NCI-H2227 treated with DMSO at 0.1 percent for 48 hours (cell line): ENCODE measurements around the gene MLYCD.

Experiments used
- DNase-seq: peaks from one replicate; lab custom pipeline; 2025; lab: John Stamatoyannopoulos, UW

The MLYCD gene

DNA sequence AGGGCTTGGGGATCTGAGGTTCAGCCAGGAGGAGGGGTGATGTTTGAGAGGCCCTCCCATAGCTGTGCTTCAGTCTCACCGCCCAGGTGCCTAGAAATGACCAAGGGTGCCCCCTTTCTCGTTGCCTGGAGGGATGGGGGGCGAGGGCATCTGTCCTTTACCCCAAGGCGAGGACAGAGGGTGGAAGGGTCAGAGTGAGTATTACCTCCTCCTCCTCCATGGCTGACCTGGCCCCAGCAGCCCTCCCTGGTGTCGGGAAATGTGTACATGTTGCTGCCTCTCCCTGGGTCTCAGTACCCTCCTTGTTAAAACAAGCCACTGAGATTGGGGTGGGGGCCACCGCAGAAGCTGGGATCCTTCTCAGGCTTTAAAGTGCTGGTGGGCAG is 71.5 kb downstream of the MLYCD start:
- no peak for DNase-seq

DNA sequence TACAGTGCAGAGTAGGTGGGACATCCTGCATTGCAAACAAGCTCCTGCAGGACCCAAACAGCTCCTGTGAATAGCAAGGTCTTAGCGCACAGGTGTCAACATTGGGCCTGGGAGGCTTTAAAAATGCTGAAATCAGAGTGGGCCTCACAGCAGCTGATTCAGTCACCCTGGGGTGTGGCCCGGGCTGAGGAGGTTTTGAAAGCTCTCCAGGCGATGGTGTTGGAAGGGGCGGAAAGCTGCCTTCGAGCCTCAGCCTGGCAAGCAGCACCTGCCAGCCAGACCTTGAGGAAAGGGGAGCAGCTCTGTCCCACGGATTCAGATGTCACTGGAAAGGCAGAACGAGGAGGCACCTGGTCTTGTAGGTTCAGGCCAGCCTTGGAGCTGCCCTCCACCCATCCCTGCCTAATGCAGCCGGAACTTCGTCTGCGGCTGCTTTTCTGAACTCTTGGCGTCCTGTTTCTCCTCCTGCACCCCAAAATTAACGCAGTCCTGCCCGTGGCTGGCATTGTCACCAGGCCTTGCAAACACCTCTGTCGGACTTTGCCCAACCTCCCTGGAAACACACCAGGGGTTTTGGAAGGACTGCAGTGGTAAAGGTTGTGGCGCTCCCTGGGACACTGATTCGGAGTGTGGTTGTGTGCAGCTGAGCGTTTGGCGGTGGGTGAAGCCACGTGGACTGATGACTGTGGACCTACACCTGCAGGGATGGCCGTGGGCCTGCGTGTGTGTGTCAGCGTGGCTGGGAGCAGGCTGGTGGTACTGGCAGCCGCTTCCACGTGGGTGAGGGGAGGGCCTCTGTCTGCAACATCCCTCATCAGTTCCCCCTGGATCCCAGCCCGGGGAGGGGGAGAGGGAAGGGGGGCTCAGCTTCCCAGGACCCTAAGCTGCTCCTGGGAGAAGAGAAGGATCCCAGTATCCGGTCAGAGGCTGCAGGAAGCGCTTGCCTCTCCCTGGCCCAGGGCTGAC is 72.5 kb downstream of the MLYCD start:
- no peak for DNase-seq

DNA sequence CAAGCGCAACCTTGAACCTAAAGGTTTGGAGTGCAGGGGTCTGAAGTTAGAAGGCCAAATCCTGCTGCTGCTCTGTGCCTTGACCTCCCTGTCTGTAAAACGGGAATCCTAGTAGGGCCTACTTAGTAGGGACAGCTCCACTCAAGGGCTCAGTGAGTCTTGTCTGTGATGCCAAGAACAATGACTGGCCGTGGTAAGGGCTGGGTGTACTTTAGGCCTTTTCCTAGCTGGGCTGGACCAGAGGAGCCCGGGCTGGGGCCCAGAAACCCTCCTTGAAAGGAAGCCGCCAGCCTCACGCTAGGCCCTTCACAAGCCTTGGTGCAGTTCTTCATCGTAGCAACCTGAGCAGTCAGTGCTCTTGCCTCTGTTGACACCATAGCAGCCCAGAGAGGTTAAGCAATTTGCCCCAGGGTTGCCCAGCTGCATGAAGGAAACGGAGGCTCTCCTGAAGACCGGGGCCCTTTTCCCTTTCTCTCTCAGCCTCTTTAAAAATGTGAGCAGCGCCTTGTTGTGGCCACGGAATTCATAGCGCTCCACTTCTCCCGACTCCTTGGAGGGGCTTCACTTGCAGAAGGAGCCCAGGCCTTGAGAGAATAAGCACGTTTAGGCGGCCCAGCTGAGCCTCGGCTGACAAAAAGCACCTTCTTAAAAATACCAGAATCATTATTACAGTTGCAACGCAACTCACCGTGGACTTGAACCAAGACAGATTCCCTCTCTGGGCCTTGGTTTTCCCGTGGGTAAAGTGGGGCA is 73.5 kb downstream of the MLYCD start:
- DNase-seq = no peak

DNA sequence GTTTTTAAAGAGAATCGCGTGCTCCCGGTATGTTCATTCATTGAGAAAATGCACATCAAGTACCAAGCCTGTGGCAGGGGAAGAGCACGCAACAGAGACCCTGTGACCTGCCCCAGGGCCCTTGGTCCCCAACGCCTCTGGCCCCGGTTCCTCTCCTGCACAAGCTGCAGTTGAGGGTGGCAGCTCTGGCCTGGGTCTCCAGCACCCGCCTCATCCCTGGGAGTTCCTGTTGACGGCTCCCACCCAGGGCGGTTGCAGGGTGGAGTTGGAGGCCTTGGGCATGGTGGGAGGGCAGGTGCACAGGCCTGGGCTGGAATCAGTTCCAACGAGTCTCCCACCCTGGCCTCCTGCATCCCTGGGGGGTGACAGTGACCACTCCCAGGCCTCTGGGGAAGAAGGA is 74.2 kb downstream of the MLYCD start:
- DNase-seq = no peak

DNA sequence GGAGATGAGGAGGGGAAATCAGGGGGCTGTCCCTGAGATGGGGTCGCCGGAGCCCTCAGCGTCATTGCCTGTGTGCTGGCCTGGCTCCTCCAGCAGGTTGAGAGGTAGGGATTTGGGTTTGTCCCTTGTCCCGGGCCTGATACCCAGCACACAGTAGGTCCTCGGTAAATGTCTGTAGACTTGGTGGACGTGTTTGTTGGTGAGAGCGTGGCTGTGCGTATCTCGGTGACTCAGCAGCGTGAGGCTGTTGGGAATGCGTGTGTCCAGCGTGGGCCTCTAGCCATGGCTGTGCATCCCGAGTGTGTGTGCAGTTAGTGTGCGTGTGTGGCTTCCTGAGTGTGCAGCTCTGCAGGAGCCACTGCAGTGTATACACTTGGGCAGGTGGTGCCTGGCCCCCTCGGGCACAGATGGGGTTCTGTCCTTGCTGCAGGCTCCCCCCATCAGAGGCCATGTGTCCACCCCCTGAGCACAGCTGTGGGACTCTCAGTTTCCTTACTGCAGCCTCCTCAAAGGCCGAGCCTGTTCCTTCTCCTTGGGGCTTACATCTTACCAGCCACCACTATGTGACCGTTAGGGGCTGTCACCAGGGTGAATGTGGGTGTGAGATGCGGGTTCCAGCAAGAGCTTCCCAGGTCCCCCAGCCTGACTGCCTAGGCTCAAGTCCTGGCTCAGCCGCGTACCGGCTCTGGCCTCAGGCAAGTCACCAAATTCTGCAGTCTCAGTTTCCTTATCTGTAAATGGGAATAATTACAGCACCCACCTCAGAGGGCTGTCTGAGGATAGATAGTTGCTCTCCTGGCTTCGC is 74.9 kb downstream of the MLYCD start:
- DNase-seq = no peak

DNA sequence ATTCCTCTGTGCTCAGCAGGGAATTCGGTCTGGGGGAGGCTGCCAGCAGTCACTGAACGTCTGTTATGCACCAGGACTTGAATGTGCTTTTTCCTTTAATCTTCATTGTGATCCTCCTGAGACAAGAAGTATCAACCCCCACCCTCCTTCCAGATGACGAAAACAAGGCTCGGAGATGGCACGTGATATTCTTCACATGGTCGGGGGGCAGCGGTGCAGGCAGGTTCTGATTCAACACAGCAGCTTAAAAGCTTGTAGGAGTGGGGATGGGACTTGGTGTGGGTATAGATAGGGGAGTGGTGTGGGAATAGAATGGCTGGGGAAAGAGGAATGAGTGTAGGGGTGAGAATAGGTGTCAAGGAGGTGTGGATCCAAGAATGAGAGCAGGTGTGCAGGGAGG is 75.6 kb downstream of the MLYCD start:
- no peak for DNase-seq

DNA sequence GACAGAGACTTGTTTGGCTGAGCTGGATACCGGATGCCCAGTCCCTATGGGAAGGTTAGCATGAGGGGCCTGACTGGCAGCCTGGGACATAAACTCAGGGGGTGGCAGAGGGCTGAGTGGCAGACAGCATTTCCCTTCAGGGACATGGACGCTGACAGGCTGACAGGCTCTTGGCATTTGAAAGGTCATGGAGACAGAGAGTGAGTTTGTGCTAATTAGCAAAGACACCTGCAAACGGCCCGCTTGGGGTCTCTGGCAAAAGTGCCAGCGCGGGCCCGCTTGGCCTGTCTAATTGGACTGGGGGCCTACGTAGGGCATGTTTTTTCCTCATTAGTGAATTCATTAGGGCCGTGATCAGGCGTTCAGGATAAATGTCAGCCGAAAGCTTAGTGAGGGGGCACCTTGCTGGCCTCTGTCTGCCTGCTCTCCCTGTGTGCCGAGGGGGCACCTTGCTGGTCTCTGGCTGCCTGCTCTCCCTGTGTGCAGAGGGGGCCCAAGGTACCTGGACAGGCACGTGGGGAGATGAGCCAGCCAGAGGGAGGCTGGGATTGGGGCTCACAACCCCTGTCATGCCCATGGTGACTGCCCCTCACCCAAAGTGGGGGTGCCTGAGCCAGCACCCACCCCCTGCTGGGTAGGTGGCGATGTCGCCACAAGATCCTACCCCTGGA is 76.8 kb downstream of the MLYCD start:
- no peak for DNase-seq
